ENCODE data around the gene ITGB8. TPM values are rescaled to one million over a fixed set of nuclear protein-coding genes. Genes with fewer than 3 reads are reported as not detected.

ITGB8 gene
- total RNA-seq, 2 donors from 2014 or later: 6.5 to 7.6 TPM

- Mint-ChIP-seq H3K4me3 (no peak overlapping the region), H3K27ac (no peak overlapping the region), H3K36me3 (ENCODE audit: low read depth) (no peaks in the 10 kb centered on the region), H3K4me1 (peaks cover 12% of the 10 kb centered on the region), H3K27me3 (ENCODE audit: insufficient read depth) (peaks cover 54% of the 10 kb centered on the region), H3K9me3 (no peaks in the 10 kb centered on the region)
- TF ChIP-seq CTCF (conservative IDR thresholded peaks at IDR 0.05): no peak
- no peak overlapping the region for H3K27ac ChIP-seq (ENCODE audit: low read depth, low read length)
- H3K27me3 ChIP-seq (ENCODE audit: control insufficient read depth, insufficient read depth, low read length, poor library complexity, severe bottlenecking): peaks cover 12% of the 10 kb centered on the region
- H3K9me3 ChIP-seq (ENCODE audit: control insufficient read depth, low read length): no peaks in the 10 kb centered on the region
- no peak overlapping the region for H3K9ac ChIP-seq (ENCODE audit: extremely low read depth, low read length, poor library complexity, severe bottlenecking)
- DNase-seq: no peak
- no peaks in the 10 kb centered on the region for H3K36me3 ChIP-seq (ENCODE audit: control insufficient read depth, insufficient read depth, low read length)
- no peaks in the 10 kb centered on the region for H3K4me1 ChIP-seq (ENCODE audit: control insufficient read depth, insufficient read depth, low read length)
- H3K4me3 ChIP-seq (ENCODE audit: low read length): peak overlapping the region; percentile 97
- 88% methylated on average over 1 of the region's 1 CpG; no CpG with 5 or more reads in 1 of the 2 experiments for WGBS, 2 experiments (ENCODE audit: insufficient coverage in 1 of 2, insufficient read length in 1 of 2)
These were observed 2.0 kb upstream of the ITGB8 start for GRCh38 chr7:20328692-20329091.

DNA sequence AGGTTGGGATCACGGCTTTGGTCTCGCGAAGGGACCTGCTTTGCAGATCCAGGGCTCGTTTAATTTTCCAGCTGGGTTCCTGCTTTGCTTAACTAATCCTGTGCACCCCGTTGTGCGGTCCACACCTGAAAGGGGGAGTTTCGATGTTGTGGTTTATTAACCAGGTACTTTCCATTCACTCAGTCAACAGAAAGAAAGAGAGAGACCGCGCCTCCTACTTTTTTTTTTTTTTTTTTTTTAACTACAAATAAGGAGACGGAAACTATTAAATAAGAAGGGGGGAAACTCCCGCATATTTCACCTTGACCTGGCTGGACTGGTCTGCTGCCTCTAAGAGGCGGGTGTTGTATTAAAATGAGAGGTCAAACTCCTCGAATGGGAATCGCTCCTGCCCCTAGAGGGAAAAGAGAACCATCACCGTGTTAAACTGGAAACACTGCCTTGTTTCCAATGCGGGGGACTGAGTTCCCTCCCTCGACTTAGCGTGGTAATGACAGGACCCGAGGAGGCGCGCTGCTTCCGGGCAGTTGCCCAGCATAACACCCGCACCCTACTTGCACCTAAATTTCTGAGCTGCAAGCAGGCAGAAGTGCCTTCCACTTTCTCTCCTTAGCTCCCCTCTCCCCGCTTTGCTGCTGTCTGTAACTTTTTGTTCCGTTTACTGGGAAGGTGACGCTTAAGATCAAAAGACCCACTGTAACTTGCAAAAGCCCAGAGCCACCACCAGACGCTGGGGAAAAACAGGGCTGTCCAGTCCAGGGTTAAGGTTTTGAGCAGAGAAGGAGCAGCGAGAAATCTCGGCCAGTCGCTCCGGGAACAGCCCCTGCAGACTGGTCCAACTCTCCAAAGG lies 1.1 kb upstream of the ITGB8 start:
- Mint-ChIP-seq H3K36me3 (ENCODE audit: low read depth) (no peaks in the 10 kb centered on the region), H3K27me3 (ENCODE audit: insufficient read depth) (peaks cover 50% of the 10 kb centered on the region), H3K9me3 (no peaks in the 10 kb centered on the region), H3K27ac (peak overlapping the region; percentile 98), H3K4me1 (peaks cover 12% of the 10 kb centered on the region), H3K4me3 (peak overlapping the region; percentile 77)
- Histone ChIP-seq H3K4me1 (ENCODE audit: control insufficient read depth, insufficient read depth, low read length) (no peaks in the 10 kb centered on the region), H3K27me3 (ENCODE audit: control insufficient read depth, insufficient read depth, low read length, poor library complexity, severe bottlenecking) (peaks cover 12% of the 10 kb centered on the region), H3K36me3 (ENCODE audit: control insufficient read depth, insufficient read depth, low read length) (no peaks in the 10 kb centered on the region), H3K27ac (ENCODE audit: low read depth, low read length) (peak overlapping the region; percentile 100), H3K4me3 (ENCODE audit: low read length) (peak overlapping the region; percentile 97), H3K9ac (ENCODE audit: extremely low read depth, low read length, poor library complexity, severe bottlenecking) (peak overlapping the region; percentile 86), H3K9me3 (ENCODE audit: control insufficient read depth, low read length) (no peaks in the 10 kb centered on the region)
- peak; percentile 59 for TF ChIP-seq CTCF (conservative IDR thresholded peaks at IDR 0.05)
- DNase-seq: peak; percentile 86
- 0 to 2% methylated on average over 14 to 29 of the region's 31 CpGs for WGBS, 2 experiments (ENCODE audit: insufficient coverage in 1 of 2, insufficient read length in 1 of 2)

- H3K4me3 Mint-ChIP-seq: peak overlapping the region; percentile 77
- Histone ChIP-seq H3K9me3 (ENCODE audit: control insufficient read depth, low read length) (no peaks in the 10 kb centered on the region), H3K27ac (ENCODE audit: low read depth, low read length) (peak overlapping the region; percentile 100), H3K27me3 (ENCODE audit: control insufficient read depth, insufficient read depth, low read length, poor library complexity, severe bottlenecking) (peaks cover 12% of the 10 kb centered on the region), H3K4me3 (ENCODE audit: low read length) (peak overlapping the region; percentile 97), H3K36me3 (ENCODE audit: control insufficient read depth, insufficient read depth, low read length) (no peaks in the 10 kb centered on the region), H3K4me1 (ENCODE audit: control insufficient read depth, insufficient read depth, low read length) (no peaks in the 10 kb centered on the region), H3K9ac (ENCODE audit: extremely low read depth, low read length, poor library complexity, severe bottlenecking) (peak overlapping the region; percentile 86)
- TF ChIP-seq CTCF (conservative IDR thresholded peaks at IDR 0.05): no peak
- H3K27me3 Mint-ChIP-seq (ENCODE audit: insufficient read depth): peaks cover 42% of the 10 kb centered on the region
- peaks cover 2% of the 10 kb centered on the region for H3K36me3 Mint-ChIP-seq (ENCODE audit: low read depth)
- H3K4me1 Mint-ChIP-seq: peaks cover 12% of the 10 kb centered on the region
- WGBS, 2 experiments (ENCODE audit: insufficient coverage in 1 of 2, insufficient read length in 1 of 2): 0% methylated on average over 29 to 92 of the region's 92 CpGs
- DNase-seq: peak; percentile 85
- H3K9me3 Mint-ChIP-seq: no peaks in the 10 kb centered on the region
- peak overlapping the region; percentile 98 for H3K27ac Mint-ChIP-seq
These were observed 519 bp downstream of the ITGB8 start for GRCh38 chr7:20330928-20331909.
